Activated T-cell treated with anti-CD3 and anti-CD28 coated beads for 48 hours (primary cell): ENCODE results near the gene CYBA.

ENCODE experiments used
- DNase-seq: peaks from one replicate; pipeline ENCODE4 v3.0.0-alpha.2; 2020; ENCODE audit warnings: low read depth

CYBA gene

DNA sequence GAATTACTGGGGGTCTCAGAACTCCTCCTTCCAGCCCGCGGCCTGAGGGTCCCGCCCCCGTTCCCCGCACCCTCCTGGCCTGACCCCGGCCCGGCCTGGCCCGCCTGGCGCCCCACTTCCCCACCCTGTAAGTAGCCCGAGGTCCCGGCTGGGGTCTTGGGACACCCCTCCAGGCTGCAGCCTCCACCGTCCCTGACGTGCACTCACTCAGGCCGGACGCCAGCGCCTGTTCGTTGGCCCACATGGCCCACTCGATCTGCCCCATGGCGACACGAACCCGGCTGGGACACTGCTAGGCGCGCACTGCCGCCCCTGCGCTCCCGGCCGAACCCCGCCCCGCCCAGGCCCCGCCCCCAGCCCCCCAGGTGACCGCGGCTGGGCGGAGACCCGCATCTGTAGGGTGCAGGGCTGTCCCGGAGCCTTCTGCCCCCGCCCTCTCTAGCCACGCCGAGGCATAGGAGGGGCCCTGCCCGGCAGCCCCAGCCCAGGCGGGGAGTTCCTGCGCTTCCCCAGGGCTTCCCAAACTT, at the start of gene CYBA:
Gene CYBA (minus strand): TSS at position 305 of the 527 bp plus-strand sequence. CDS start 40 bp downstream, at position 265.
- peak; percentile 91 for DNase-seq

DNA sequence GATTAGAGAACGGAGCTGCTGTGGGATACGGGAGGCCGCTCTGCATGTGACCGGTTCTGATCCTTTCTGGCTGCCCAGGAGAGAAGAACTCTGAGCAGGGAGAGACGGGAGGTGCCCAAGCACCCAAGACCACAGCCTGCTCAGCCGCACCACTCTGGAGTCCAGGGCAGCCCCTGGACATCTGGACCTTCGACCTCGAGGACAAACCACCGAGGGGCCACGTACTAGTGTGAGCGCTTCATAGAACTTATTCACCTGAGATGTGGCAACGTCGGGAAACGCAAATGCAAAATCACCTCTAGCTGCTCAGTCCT, 49.4 kb upstream of the CYBA start:
- no peak for DNase-seq

DNA sequence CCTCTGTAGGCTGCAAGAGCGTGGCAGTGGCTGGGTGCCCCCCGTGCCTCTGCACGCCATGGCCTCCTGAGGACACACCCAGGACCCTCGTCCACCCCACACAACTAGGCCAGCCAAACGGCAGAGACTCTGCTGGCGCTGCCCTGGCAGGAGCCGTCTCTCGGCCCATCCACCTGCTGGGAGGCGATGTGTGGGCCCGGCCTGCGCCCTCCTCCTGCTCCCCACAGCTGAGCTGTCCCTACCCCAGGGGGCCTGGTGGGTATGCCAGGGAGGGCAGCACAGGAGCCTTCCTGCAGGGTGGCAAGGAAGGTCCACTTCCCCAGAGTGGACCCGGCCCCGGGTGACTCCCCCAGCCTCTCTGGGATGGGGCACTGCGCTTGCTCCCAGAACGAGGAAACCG, 48.3 kb upstream of the CYBA start:
- DNase-seq: no peak

DNA sequence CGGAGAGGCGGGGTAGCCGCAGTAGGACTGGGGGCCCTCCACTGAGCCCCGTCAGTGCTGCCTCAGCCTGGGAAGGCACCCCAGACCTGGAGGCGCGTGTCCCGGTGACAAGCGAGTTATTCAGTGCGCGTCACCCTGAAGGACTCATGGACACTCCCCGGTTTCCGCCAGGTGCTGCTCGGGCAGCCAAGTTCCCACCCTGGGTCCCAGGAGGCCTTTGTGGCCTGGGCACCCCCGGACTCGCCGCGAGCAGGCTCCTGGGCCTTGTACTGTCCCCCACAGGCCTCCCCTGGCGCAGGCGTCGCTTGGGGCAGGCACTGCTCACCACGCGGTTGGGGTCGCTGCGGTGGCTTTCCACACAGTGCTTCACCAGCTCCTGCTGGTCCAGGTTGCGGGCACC, 47.8 kb upstream of the CYBA start:
- DNase-seq: no peak

DNA sequence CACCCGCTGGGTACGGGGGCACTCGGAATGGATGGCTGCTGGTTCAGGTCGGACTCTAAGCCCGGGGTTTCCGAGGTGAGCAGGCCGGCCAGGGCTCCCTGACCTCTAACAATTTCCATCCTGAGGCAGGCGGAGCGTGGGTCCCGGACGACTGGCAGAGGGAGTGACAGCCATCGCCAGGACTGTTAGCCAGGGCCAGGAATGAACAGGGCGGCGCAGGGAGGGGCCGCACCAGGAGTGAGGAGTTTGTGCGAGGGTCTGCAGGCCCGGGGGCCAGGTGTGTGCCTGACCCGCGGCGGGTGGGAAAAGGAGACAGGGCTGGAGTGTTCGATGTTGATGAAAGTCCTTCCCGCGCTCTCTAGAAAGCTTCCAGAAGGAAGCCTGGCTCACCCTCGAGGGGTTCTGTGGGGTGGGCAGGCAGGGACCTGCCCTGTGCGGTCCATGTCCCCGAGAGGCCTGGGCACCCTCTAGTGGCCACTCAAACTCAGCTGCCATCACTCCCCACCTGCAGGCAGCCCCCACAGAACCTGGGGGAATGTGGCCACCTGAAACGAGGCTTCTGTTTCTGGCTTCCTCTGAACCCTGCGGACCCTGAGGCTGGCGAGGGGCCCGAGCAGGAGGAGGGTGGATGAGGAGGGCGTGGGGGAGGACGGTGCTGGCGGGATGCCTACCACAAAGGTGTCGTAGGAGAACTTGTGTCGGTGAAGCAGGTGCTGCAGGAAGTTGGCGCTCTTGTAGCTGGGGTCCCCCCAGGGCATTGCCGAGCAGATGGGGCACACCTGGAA, 47.2 kb upstream of the CYBA start:
- DNase-seq: no peak

DNA sequence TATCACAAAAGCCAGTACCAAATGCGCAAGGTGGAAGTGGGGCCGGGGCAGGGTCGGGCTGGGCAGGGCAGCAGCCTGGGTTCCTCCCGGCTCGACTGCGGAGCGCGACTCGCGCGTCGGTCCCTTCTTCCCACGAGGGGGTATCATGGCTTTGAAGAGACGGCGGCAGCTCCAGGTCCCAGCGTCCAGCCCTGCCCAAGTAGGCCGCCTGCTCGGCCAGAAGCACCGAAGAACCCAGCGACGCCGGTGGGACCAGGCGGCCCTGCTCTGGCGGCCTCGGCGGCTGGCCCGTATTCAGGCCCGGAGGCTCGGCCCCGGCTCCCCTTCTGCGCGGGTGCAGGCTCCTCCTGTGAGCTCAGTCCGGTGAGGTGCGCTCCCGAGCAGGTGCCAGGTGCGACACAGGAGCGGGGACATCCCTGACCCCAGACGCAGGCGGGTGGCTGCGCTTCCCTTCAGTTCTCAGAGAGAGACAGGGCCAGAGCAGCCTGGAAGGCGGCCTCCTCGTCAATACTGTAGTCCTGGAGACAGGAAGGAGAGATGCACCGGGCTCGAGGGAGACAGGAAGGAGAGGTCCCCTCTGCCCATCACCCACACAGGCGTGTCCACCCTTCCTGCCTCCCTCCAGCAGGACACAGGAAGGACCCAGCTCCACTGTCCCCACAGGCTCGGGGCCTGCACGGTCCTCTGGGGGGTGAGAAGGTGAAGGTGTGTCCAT, 46.4 kb upstream of the CYBA start:
- no peak for DNase-seq

DNA sequence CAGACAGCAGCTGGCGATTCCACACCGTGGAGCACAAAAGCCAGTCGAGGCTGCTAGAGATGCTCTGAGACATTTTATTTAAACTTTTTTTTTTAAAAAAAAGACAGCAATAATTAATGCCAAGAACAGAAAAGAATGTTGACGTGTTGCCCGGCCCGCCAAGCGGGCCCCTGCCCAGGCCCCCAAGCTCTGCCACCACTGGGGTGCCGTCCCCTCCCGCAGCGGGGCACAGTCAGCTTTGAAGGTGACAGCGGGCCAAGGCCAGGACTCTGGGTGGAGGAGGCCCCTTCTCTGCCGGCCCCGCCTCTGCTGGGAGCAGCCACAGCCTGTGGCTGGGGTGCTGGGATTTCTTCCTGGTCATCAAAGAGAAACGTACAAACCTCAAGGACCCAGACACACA, 45.6 kb upstream of the CYBA start:
- DNase-seq: no peak

DNA sequence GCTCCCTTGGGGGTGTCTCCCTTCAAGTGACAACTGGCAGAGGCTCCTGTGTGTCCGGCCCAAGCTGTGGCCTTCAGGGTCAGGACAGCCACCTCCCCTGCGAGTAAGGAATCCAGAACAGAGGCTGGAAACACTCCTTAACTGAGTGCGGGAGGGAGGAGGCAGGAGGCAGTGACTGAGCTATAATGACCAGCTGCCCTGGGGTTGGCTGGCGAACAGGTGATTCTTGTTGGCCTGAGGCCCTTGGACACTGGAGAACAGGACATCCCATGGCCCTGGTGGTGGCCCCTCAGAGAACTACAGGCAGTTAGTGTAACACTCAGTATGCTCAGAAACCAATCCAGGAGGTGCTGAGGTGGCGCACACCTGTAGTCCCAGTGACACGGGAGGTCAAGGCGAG, 44.9 kb upstream of the CYBA start:
- DNase-seq: no peak

DNA sequence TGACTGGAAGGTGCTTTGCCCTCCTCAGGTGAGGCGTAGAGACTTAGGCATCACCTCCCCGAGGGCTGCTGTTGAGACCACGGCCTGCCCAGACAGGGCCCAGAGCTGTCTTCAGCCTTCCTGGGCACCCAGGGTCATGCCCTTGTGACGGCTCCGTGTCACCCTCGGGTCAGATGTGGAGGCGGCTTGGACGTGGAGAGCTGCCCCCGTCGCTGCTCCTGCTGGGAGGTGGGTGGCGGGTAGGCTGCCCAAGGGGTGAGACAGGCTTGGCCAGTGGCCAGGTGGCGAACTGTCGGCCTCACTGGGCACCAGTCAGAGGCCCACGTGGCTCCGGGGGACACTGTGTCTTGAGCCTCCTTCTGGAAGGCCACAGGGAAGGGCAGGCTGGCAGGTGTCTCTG, 44.4 kb upstream of the CYBA start:
- DNase-seq: no peak

DNA sequence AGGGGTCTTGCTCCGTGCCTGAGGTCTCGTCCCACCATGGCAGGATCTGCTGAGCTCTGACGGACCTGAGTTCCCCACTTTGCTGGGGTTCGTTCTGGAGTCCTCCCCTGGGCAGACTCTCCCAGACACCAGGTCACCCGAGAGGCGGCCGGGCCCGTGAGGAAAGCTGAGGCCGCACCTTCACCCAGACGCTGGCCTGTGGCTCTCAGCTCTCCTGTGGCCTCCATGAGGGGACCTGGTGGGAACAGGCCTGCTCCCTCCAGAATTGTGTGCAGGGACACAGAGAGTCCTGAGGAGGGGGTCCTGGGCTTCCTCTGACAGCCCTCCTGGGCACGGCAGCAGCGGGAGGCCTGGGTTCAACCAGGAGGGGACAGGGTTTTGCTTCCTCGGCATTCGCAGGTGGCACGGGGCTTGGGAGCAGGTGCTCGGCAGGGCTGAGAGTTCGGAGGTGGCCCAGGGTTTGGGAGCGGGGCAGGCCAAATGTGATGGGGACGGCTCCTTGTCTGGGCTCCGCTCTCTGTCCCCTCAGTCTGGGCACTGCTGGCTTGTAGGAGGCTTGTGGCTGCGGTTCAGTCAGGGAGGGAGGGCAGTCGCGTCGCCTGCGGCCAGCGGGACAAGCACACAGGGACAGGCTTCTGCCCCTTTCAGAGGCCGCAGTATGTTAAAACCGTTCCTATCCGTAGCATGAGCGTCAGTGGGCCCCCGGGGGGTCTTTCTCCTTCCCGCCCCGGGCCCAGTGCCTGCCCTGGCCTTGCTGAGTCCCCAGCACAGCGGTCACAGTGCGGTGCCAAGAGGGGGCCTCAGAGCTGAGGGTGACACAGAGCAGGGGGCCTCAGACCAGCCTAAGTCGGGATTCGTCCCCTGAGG, 43.6 kb upstream of the CYBA start:
- no peak for DNase-seq

DNA sequence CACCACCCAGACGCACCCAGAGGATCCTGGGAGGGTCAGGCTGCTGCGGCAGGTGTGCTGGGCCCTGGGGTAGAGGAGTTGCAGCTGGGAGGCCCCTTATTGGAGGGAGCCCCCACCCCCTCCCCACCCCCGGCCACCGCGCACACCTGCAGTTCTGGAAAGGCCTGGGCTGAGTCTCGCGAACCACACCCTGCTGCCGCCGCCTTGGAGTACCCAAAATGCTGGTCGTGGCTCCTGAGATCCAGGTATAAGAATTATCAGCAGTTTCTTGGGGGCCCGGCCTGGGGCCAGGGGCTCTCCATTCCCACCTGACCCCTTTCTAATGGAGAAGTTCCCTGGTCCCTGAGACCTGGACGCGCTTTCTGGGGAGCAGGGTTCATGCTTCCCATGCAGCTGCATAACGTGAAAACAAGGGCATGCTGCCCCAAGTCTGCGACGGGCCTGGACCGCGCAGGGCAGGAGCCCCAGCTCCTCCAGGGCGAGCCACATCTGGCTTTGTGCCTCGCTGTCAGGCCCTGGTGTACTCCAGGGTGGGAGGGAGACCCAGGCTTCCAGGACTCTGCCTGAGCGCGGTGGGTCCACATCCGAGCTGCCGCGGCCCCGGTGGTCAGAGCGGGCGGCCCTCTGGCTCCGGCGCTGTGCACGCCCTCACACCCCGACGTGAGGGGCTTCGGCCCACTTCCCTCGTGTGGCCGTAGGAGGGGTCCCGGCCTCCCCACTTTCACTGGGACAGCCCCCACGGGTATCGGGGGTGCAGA, 42.7 kb upstream of the CYBA start:
- no peak for DNase-seq

DNA sequence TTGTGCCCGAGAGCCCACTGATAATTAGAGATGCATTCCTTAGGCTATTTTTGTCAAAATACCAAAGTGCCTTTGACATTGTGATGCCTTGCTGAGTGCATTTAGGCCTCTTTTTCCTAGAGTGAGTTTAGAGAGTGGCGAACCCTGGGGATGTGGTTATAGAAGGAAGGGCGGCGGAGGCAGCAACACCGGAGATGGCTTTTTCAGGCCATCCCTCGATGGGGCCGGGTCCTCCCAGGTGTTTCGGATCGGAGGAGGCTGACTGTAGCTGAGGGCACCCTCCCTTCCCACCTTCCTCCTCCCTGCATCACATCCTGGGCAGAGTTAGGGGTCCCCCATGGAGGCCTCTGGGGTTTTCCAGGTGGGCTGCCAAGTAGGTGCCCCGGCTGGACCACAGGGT, 42.0 kb upstream of the CYBA start:
- DNase-seq: no peak

DNA sequence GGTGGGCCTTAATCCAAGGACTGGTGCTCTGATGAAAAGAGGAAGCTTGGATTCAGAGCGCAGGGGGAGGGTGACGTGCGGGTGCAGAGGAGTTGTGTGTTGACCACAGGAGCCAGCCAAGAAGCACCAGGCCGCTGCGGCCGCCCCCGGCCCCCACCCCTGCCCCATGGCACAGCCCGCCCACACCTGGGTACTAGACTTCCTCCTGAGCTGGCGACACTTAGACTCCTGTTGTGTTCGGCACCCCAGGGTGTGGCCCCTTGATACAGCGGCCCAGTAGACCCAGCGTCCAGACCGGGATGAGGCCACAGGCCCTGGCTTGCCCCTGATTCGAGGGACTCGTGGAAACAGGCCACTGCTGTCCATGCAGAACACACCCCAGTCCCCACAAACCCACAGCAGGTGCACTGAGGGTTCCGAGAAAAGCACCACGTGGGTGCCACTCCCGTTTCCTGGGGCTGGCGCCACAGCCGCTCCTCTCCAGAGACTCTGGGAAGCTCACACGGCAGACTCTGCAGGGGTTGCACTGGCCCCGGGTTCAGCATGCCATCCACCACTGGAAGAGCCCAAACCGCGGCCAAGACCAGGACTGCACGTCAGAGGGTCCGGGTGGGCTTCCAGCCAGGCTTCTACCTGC, 41.2 kb upstream of the CYBA start:
- DNase-seq: no peak

DNA sequence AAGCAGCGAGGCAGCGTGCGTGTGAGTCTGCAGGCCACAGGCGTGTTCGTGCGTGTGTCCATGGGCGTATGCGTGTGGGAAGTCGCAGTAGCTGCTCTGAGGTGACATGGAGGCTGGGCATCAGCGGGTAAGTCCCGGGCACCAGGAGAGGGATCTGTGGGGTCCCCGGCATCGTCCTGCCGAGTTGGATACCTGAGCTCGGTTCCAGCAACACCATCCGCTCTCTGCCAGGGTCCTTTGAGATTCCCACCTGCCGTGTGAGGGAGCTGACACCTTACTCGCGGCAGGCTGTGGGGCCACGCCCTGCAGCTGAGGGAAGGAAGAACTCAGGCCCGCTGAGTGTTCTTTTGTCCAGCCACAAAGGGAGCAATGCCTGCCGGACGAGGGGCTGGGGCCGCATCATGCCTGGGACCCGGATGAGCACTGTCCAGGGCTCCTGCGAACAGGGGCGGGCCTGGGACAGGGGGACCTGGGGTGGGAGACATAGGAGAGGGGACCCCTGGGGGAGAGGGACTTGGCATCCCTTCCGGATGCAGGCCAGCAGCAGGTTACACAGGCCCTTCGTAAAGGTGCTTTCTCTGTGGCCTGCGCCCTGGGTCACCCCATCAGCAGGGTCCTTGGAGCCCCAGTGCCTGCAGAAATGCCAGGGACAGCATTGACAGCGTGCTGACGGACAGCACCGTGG, 40.4 kb upstream of the CYBA start:
- no peak for DNase-seq

DNA sequence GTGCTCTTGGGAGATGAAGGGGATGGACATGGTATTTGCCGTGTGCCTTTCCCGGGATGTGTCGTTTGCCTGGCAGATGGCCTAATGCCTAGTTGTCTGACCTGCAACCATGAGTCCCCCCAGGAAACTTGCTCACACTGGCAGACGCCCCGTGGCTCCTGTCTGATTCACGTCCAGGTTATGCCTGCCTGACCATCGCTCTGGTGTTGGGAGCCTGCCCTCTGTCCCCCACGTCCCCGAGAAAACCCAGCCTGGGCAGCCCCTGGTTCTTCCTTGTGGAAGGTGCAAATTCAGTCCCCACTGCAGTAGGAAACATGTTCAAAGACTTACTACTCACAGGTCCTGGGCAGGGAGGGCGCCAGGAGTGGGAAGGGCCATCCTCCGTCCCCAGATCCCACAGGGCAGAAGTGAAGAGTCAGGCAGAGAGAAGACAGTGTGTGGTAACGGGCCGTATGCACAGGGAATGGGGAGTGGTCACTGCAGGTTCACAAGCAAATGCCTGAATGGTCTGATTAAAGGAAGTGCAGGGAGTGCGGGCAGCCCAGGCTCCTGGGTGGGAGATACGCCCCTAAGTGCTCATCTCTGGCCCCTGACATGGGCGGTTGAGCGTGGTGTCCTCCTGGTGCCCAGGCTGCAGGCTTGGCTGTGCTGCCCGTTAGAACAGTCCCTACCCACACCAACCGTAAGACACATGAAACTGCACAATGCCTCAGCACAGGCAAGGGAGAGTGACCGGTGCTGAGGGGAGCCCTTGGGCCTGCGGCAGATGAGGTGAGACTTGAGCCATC, 39.7 kb upstream of the CYBA start:
- DNase-seq: no peak

DNA sequence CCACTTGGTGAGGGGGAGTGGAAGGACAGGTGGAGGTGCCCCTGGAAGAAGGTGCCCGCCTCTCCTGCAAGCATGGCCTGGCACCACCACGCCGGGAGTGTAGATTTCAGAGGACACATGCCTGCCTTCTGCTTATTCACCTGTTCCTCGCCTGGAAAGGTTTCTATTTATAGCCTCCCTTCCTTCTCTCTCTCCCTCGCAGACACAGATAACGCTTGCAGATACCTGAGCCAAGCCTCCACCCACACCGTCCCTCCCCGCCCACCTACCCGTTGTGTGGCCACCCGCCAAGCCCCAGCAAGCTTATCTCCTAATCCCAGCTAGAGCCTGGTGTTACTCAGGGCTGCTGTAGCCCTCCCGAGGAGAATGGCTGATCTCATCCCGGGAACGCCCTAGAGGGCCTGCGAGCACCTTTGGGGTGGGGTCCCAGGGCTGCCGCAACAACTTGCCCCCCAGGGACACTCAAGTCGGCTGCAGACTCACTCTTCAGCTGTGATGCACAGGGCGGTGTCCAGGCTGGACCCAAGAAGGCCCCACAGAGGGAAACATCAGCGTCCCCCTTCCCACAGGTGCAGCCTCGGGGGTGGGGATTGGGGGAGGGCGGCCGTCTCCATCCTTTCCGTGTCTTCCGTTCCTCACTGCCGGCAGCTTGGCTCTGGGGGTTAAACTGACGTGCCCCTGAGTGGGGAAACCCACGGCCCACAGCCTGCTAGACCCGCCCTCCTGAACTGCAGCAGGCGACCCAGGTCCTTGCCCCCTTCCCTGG, 37.3 kb upstream of the CYBA start:
- DNase-seq: no peak

DNA sequence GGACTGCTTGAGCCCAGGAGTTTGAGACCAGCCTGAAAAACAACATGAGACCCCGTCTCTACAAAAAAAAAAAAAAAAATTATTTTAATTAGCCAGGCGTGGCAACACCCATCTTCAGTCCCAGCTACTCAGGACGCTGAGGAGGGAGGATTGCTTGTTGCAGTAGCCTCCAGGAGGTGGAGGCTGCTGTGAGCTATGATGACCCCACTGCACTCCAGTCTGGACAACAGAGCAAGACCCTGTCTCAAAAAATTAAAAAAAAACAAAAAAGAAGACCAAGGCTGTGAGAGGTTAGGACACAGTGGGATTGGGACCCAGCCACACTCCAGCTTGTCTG, 36.8 kb upstream of the CYBA start:
- DNase-seq: no peak

DNA sequence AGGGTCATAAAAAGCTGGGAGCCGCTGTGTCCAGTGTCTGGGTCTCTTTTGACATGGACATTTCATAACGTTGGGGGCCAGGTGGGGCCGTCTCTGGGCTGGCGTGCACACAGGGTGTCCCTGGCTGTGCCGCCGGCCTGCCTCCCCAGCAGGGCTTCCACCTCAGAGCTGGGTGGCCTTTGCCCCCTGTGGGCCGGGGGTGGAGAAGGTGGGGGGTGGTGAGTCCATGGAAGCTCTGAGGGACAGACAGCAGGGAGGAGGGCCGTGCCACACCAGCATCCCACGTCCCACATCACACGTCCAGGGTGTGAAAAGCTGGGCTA, 36.4 kb upstream of the CYBA start:
- no peak for DNase-seq

DNA sequence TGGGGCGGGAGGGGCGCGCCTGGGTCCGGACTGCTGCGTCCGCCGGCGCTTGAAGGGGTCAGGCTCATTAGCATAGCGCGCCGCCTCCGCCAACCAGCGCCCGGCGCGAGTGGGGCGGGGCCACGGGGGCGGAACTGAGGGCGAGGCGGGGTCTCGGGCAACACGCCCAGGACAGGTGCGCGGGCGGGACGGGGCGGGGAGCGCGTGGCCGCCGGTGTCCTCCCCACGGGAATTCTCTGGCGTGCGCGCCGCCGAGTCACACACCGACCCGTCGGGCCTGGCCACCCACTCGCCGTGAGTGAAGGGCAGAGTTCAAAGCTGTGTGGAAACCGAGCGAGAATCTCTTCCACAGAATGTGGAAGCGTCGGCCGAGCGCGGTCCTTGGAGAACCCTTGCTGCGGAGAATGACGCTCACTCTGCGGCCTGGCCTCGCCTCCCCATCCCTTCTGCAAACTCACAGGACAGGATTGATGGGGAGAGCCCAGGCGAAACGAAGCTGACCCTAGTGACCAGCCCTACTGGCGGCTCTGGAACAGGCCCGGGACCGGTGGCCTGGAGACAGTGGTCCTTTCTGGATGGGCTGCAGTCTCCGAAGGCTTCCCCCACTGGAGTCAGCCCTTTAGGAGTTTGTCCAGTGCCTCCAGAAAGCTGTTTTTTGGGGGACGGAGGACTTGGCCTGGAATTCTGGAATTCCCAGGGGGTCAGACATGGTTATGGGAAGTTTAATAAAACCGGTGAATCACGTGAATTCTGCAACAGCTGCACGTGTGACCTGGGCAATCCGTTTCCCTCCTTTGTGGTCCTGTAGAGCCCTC, 35.8 kb upstream of the CYBA start, which contains the start of gene SNAI3:
Gene SNAI3 (minus strand): TSS at position 69 of the 815 bp plus-strand sequence. CDS start 101 bp downstream, outside the sequence.
- DNase-seq: peak; percentile 86
